ENCODE data around the gene CASK. TPM values are rescaled to one million over a fixed set of nuclear protein-coding genes. Genes with fewer than 3 reads are reported as not detected.

CASK gene
- total RNA-seq, 1 experiment from 2014 or later = 54.6 TPM

DNA sequence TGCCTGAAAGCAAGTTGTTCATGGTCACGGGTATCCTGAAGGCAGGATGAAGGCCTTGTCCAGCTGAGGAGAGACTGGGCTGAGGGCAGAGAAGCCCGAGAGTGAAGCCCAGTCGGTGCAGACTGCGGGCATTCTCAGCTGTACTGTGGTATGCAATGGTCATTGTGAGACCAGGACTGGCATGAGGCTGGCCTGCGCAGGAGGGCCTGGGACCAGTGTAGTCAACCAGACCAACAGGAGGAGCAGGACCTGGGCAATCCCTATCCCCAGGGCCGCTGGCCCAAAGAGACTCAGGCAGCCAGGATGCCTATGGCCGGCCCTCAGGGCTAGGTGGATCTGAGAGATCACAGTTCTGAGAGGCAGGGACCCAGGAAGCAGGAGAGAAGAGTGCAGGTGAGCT lies 394.6 kb downstream of the CASK start:
- DNase-seq (ENCODE audit: low spot score) (no peak), ATAC-seq (no peak)
- H3K4me1 Mint-ChIP-seq = peaks cover 17% of the 10 kb centered on the region
- TF ChIP-seq FOXP1 (CRISPR knock-in tag; IDR thresholded peaks at IDR 0.05; ENCODE audit: borderline replicate concordance) = no peak
- TF ChIP-seq, protein P1, sequence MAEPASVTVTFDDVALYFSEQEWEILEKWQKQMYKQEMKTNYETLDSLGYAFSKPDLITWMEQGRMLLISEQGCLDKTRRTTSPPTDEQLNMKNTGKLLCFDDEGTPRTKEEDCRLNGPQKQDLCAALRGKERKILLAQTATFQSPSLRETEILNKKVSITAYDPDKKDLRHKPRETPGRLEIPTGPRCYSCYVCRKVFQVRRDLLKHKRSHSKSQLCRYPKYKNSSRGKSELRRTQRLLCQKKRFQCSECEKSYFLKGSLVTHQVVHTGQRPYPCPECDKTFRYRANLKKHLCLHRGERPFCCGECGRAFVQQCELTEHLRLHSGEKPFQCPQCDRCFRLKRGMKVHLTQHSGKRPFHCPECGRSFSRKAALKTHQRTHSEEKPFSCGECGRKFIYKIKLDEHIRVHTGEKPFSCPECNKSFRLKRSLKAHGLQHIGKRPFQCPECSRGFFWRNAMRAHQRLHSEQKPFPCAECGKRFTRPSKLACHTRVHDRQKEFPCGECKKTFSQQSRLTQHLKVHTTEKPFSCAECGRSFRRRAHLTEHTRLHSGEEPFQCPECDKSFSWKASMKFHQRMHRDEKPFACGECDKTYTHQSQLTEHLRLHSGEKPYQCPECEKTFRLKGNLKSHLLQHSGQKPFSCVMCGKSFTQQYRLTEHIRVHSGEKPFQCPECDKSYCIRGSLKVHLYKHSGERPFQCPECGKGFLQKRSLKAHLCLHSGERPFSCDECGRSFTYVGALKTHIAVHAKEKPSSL (CRISPR knock-in tag; conservative IDR thresholded peaks at IDR 0.05) = no peak
- TF ChIP-seq, protein P2, sequence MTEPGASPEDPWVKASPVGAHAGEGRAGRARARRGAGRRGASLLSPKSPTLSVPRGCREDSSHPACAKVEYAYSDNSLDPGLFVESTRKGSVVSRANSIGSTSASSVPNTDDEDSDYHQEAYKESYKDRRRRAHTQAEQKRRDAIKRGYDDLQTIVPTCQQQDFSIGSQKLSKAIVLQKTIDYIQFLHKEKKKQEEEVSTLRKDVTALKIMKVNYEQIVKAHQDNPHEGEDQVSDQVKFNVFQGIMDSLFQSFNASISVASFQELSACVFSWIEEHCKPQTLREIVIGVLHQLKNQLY (CRISPR knock-in tag; IDR thresholded peaks at IDR 0.05) = no peak
- TF ChIP-seq, protein P3, sequence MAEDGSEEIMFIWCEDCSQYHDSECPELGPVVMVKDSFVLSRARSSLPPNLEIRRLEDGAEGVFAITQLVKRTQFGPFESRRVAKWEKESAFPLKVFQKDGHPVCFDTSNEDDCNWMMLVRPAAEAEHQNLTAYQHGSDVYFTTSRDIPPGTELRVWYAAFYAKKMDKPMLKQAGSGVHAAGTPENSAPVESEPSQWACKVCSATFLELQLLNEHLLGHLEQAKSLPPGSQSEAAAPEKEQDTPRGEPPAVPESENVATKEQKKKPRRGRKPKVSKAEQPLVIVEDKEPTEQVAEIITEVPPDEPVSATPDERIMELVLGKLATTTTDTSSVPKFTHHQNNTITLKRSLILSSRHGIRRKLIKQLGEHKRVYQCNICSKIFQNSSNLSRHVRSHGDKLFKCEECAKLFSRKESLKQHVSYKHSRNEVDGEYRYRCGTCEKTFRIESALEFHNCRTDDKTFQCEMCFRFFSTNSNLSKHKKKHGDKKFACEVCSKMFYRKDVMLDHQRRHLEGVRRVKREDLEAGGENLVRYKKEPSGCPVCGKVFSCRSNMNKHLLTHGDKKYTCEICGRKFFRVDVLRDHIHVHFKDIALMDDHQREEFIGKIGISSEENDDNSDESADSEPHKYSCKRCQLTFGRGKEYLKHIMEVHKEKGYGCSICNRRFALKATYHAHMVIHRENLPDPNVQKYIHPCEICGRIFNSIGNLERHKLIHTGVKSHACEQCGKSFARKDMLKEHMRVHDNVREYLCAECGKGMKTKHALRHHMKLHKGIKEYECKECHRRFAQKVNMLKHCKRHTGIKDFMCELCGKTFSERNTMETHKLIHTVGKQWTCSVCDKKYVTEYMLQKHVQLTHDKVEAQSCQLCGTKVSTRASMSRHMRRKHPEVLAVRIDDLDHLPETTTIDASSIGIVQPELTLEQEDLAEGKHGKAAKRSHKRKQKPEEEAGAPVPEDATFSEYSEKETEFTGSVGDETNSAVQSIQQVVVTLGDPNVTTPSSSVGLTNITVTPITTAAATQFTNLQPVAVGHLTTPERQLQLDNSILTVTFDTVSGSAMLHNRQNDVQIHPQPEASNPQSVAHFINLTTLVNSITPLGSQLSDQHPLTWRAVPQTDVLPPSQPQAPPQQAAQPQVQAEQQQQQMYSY (CRISPR knock-in tag; IDR thresholded peaks at IDR 0.05) = no peak
- TF ChIP-seq SMAD3 (CRISPR knock-in tag; IDR thresholded peaks at IDR 0.05; ENCODE audit: borderline replicate concordance) = no peak
- no peak for TF ChIP-seq NR1H2 (CRISPR knock-in tag; IDR thresholded peaks at IDR 0.05)
- TF ChIP-seq TEAD4 (CRISPR knock-in tag; IDR thresholded peaks at IDR 0.05) = no peak
- TF ChIP-seq, protein P4, sequence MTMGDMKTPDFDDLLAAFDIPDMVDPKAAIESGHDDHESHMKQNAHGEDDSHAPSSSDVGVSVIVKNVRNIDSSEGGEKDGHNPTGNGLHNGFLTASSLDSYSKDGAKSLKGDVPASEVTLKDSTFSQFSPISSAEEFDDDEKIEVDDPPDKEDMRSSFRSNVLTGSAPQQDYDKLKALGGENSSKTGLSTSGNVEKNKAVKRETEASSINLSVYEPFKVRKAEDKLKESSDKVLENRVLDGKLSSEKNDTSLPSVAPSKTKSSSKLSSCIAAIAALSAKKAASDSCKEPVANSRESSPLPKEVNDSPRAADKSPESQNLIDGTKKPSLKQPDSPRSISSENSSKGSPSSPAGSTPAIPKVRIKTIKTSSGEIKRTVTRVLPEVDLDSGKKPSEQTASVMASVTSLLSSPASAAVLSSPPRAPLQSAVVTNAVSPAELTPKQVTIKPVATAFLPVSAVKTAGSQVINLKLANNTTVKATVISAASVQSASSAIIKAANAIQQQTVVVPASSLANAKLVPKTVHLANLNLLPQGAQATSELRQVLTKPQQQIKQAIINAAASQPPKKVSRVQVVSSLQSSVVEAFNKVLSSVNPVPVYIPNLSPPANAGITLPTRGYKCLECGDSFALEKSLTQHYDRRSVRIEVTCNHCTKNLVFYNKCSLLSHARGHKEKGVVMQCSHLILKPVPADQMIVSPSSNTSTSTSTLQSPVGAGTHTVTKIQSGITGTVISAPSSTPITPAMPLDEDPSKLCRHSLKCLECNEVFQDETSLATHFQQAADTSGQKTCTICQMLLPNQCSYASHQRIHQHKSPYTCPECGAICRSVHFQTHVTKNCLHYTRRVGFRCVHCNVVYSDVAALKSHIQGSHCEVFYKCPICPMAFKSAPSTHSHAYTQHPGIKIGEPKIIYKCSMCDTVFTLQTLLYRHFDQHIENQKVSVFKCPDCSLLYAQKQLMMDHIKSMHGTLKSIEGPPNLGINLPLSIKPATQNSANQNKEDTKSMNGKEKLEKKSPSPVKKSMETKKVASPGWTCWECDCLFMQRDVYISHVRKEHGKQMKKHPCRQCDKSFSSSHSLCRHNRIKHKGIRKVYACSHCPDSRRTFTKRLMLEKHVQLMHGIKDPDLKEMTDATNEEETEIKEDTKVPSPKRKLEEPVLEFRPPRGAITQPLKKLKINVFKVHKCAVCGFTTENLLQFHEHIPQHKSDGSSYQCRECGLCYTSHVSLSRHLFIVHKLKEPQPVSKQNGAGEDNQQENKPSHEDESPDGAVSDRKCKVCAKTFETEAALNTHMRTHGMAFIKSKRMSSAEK (CRISPR knock-in tag; IDR thresholded peaks at IDR 0.05; ENCODE audit: borderline replicate concordance) = no peak
- TF ChIP-seq, protein P5, sequence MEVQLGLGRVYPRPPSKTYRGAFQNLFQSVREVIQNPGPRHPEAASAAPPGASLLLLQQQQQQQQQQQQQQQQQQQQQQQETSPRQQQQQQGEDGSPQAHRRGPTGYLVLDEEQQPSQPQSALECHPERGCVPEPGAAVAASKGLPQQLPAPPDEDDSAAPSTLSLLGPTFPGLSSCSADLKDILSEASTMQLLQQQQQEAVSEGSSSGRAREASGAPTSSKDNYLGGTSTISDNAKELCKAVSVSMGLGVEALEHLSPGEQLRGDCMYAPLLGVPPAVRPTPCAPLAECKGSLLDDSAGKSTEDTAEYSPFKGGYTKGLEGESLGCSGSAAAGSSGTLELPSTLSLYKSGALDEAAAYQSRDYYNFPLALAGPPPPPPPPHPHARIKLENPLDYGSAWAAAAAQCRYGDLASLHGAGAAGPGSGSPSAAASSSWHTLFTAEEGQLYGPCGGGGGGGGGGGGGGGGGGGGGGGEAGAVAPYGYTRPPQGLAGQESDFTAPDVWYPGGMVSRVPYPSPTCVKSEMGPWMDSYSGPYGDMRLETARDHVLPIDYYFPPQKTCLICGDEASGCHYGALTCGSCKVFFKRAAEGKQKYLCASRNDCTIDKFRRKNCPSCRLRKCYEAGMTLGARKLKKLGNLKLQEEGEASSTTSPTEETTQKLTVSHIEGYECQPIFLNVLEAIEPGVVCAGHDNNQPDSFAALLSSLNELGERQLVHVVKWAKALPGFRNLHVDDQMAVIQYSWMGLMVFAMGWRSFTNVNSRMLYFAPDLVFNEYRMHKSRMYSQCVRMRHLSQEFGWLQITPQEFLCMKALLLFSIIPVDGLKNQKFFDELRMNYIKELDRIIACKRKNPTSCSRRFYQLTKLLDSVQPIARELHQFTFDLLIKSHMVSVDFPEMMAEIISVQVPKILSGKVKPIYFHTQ (CRISPR knock-in tag; IDR thresholded peaks at IDR 0.05) = no peak
- TF ChIP-seq, protein P6, sequence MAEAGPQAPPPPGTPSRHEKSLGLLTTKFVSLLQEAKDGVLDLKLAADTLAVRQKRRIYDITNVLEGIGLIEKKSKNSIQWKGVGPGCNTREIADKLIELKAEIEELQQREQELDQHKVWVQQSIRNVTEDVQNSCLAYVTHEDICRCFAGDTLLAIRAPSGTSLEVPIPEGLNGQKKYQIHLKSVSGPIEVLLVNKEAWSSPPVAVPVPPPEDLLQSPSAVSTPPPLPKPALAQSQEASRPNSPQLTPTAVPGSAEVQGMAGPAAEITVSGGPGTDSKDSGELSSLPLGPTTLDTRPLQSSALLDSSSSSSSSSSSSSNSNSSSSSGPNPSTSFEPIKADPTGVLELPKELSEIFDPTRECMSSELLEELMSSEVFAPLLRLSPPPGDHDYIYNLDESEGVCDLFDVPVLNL (CRISPR knock-in tag; IDR thresholded peaks at IDR 0.05; ENCODE audit: borderline replicate concordance, low read depth) = no peak
- no peak for TF ChIP-seq PRRX2 (CRISPR knock-in tag; IDR thresholded peaks at IDR 0.05)
- no peak for TF ChIP-seq ZNF121 (CRISPR knock-in tag; IDR thresholded peaks at IDR 0.05)
- H3K27ac Mint-ChIP-seq = no peak overlapping the region
- ChIA-PET POLR2A (no interaction called here), CTCF (no interaction called here)
- H3K9me3 Mint-ChIP-seq = no peaks in the 10 kb centered on the region
- H3K36me3 Mint-ChIP-seq = peaks cover 9% of the 10 kb centered on the region
- no peaks in the 10 kb centered on the region for H3K27me3 Mint-ChIP-seq (ENCODE audit: low read depth)
- no peak overlapping the region for H3K4me3 Mint-ChIP-seq

All from WTC11 (cell line).